Astrocyte (in vitro differentiated cells and primary cell): ENCODE results near the gene ICE1. TPM values are rescaled to one million over a fixed set of nuclear protein-coding genes. Genes with fewer than 3 reads are reported as not detected.

Experiments used
- DNase-seq: peaks from one replicate; pipeline ENCODE4 v3.0.0-alpha.2; 2010; ENCODE audit warnings: low read depth
- FAIRE-seq: peaks from 2 replicates; lab custom pipeline; 2011; peaks lifted over from hg19 to GRCh38; lab: Jason Lieb, UNC
- H2AFZ ChIP-seq: 2 replicates; pipeline ENCODE4 v1.6.0; 2012; ENCODE audit warnings: low read depth, low read length, inconsistent platforms
- H3K27ac ChIP-seq: 2 replicates; pipeline ENCODE4 v1.5.1; 2011; ENCODE audit warnings: low read depth, low read length, inconsistent platforms
- H3K27me3 ChIP-seq: 2 replicates; pipeline ENCODE4 v1.6.0; 2011; ENCODE audit warnings: low read length, inconsistent platforms; ENCODE audit not compliant: insufficient read depth
- H3K36me3 ChIP-seq: 2 replicates; pipeline ENCODE4 v1.5.1; 2011; ENCODE audit warnings: low read length, inconsistent platforms; ENCODE audit not compliant: insufficient read depth
- H3K4me1 ChIP-seq: 2 replicates; pipeline ENCODE4 v1.5.1; 2011; ENCODE audit warnings: low read length, inconsistent platforms; ENCODE audit not compliant: insufficient read depth
- H3K4me2 ChIP-seq: 2 replicates; pipeline ENCODE4 v1.6.0; 2012; ENCODE audit warnings: low read length, inconsistent platforms
- H3K4me3 ChIP-seq: 2 replicates; pipeline ENCODE4 v1.5.1; 2011; ENCODE audit warnings: low read depth, mild to moderate bottlenecking, low read length, inconsistent platforms; ENCODE audit not compliant: insufficient read depth
- H3K79me2 ChIP-seq: 2 replicates; pipeline ENCODE4 v1.6.0; 2012; ENCODE audit warnings: mild to moderate bottlenecking, low read length, inconsistent platforms; ENCODE audit not compliant: insufficient read depth
- H3K9ac ChIP-seq: 2 replicates; pipeline ENCODE4 v1.6.0; 2012; ENCODE audit warnings: mild to moderate bottlenecking, low read length, inconsistent platforms
- H3K9me3 ChIP-seq: 2 replicates; pipeline ENCODE4 v1.5.1; 2012; ENCODE audit warnings: low read depth, mild to moderate bottlenecking, low read length, inconsistent platforms; ENCODE audit not compliant: insufficient read depth
- H4K20me1 ChIP-seq: 2 replicates; pipeline ENCODE4 v1.6.0; 2012; ENCODE audit warnings: low read length, inconsistent platforms; ENCODE audit not compliant: insufficient read depth
- H3K27ac Mint-ChIP-seq: one replicate; pipeline ENCODE4 v1.8.0; 2021; ENCODE audit warnings: mild to moderate bottlenecking, mixed read lengths; ENCODE audit not compliant: unreplicated experiment
- H3K27me3 Mint-ChIP-seq: one replicate; pipeline ENCODE4 v1.8.0; 2021; ENCODE audit warnings: low read depth, mixed read lengths; ENCODE audit not compliant: unreplicated experiment
- H3K36me3 Mint-ChIP-seq: one replicate; pipeline ENCODE4 v1.8.0; 2021; ENCODE audit warnings: low read depth, mixed read lengths; ENCODE audit not compliant: unreplicated experiment
- H3K4me1 Mint-ChIP-seq: one replicate; pipeline ENCODE4 v1.8.0; 2021; ENCODE audit warnings: low read depth, mixed read lengths; ENCODE audit not compliant: unreplicated experiment
- H3K4me3 Mint-ChIP-seq: one replicate; pipeline ENCODE4 v1.8.0; 2021; ENCODE audit warnings: mild to moderate bottlenecking, moderate library complexity, mixed read lengths; ENCODE audit not compliant: unreplicated experiment
- H3K9me3 Mint-ChIP-seq: one replicate; pipeline ENCODE4 v1.8.0; 2021; ENCODE audit warnings: mild to moderate bottlenecking, mixed read lengths; ENCODE audit not compliant: unreplicated experiment
- EZH2 ChIP-seq: IDR thresholded peaks from 2 replicates; pipeline ENCODE4 v1.6.1; 2012; ENCODE audit warnings: mild to moderate bottlenecking, low read length, inconsistent platforms; ENCODE audit not compliant: insufficient read depth
- total RNA-seq: library from RNA; stranded (reverse); gene quantifications from 2 replicates; pipeline ENCODE4 v1.2.1, GENCODE V29; 2021
- TF ChIP-seq, protein P1 (sequence below): IDR thresholded peaks from 2 replicates; pipeline ENCODE4 v1.5.1; 2011; ENCODE audit warnings: low read depth, mild to moderate bottlenecking, inconsistent platforms, low read length, moderate library complexity; ENCODE audit not compliant: insufficient read depth

The ICE1 gene
- total RNA-seq, 1 donor from 2014 or later = 40.3 TPM

DNA sequence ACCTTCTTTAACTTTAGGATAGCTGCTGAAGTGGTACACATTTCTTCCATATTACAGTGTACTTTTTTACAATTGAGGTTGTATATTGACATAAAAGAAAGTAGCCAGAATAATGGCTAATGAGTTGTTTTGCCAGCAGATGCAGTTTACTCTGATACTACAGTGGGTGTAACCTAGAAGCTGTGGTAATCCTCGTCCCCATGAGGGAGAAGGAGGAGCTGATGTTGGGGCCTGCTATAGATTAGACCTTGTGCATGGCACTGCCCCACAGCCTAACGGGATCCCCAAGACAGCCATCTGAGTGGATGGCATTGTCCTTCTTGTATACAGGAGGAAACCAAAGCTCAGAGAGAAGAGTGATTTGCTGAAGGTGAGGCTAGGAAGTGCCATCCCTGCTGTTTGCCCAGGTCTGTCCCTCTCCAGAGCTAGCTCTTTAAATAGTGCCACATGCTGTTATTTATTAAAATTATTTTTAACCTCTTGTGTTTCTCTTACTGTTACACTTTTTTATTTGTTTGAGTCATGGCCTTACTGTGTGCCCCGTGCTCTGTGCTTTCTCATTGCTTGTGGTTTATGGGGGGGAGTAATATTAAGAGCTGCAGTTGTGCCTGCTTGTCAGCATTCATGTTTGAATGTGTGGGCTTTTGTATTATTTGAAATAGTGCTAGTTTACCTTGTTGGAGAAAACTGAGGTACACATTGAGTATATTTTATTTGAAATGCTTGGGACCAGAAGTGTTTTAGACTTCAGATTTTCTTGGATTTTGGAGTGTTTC is 65.3 kb downstream of the ICE1 start:
- Mint-ChIP-seq H3K4me3 (no peak overlapping the region), H3K27me3 (no peaks in the 10 kb centered on the region), H3K27ac (no peak overlapping the region), H3K9me3 (no peaks in the 10 kb centered on the region), H3K36me3 (peaks cover 6% of the 10 kb centered on the region), H3K4me1 (peaks cover 16% of the 10 kb centered on the region)
- H3K9ac ChIP-seq = no peak overlapping the region
- no peaks in the 10 kb centered on the region for H3K27me3 ChIP-seq
- peaks cover 19% of the 10 kb centered on the region for H3K36me3 ChIP-seq
- TF ChIP-seq EZH2 = no peak
- TF ChIP-seq, protein P1, sequence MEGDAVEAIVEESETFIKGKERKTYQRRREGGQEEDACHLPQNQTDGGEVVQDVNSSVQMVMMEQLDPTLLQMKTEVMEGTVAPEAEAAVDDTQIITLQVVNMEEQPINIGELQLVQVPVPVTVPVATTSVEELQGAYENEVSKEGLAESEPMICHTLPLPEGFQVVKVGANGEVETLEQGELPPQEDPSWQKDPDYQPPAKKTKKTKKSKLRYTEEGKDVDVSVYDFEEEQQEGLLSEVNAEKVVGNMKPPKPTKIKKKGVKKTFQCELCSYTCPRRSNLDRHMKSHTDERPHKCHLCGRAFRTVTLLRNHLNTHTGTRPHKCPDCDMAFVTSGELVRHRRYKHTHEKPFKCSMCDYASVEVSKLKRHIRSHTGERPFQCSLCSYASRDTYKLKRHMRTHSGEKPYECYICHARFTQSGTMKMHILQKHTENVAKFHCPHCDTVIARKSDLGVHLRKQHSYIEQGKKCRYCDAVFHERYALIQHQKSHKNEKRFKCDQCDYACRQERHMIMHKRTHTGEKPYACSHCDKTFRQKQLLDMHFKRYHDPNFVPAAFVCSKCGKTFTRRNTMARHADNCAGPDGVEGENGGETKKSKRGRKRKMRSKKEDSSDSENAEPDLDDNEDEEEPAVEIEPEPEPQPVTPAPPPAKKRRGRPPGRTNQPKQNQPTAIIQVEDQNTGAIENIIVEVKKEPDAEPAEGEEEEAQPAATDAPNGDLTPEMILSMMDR = no peak
- H3K79me2 ChIP-seq = no peaks in the 10 kb centered on the region
- H3K4me3 ChIP-seq = no peak overlapping the region
- no peaks in the 10 kb centered on the region for H3K4me1 ChIP-seq
- no peak overlapping the region for H3K27ac ChIP-seq
- H4K20me1 ChIP-seq = peaks cover 24% of the 10 kb centered on the region
- DNase-seq (no peak), FAIRE-seq (no peak)
- H2AFZ ChIP-seq = no peak overlapping the region
- H3K9me3 ChIP-seq = no peaks in the 10 kb centered on the region
- no peak overlapping the region for H3K4me2 ChIP-seq

DNA sequence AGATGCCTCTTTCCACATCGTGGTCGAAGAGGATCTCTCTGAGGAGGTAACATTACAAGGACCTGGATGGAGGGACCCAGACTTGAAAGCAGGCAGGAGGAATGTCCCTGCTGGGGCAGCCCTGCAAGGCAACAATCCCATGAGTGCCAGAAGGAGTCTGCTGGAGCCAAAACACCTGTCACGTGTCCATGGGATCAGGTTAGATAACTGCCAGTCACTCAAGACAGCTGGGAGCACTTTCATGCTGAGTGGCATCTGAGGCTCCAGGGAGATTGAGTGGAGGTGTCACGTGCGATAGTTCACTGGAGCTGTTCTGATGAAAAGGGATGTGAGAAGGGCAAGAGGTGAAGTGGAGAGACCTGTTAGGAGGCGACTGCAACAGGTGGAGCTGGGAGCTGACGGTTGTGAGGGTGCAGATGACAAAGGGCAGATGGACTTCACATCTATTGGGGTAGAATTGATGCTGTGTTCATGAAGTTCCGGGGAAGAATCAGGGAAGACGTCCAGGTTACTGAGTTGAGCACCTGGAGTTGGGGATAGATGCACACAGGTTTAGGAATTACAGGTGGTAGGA is 68.4 kb downstream of the ICE1 start:
- no peak overlapping the region for H3K4me2 ChIP-seq
- no peak overlapping the region for H3K4me3 ChIP-seq
- no peak overlapping the region for H3K9ac ChIP-seq
- peaks cover 18% of the 10 kb centered on the region for H4K20me1 ChIP-seq
- peaks cover 8% of the 10 kb centered on the region for H3K4me1 ChIP-seq
- Mint-ChIP-seq H3K27ac (no peak overlapping the region), H3K4me3 (no peak overlapping the region), H3K9me3 (no peaks in the 10 kb centered on the region), H3K27me3 (peaks cover 6% of the 10 kb centered on the region), H3K4me1 (peaks cover 14% of the 10 kb centered on the region), H3K36me3 (peaks cover 2% of the 10 kb centered on the region)
- TF ChIP-seq, protein P1 = no peak
- no peak overlapping the region for H2AFZ ChIP-seq
- no peaks in the 10 kb centered on the region for H3K79me2 ChIP-seq
- DNase-seq (no peak), FAIRE-seq (no peak)
- H3K36me3 ChIP-seq = peaks cover 16% of the 10 kb centered on the region
- H3K27ac ChIP-seq = no peak overlapping the region
- H3K27me3 ChIP-seq = no peaks in the 10 kb centered on the region
- H3K9me3 ChIP-seq = no peaks in the 10 kb centered on the region
